HepG2 (cell line): ENCODE measurements around the gene CAPZB. TPM values are rescaled to one million over a fixed set of nuclear protein-coding genes. Genes with fewer than 3 reads are reported as not detected.

Source experiments
- HDAC2 ChIP-seq: sonication (generic); formaldehyde crosslinking; IDR thresholded peaks from 2 replicates; pipeline ENCODE4 v1.4.0; 2020; ENCODE audit warnings: missing genetic modification reagents
- KAT7 ChIP-seq: IDR thresholded peaks from 2 replicates; pipeline ENCODE4 v1.6.1; 2018; ENCODE audit warnings: borderline replicate concordance, missing compliant biosample characterization
- MATR3 ChIP-seq: sonication (generic); formaldehyde crosslinking; IDR thresholded peaks from 2 replicates; pipeline ENCODE4 v1.4.0; 2020; ENCODE audit warnings: missing genetic modification reagents
- MEF2D ChIP-seq: sonication (generic); formaldehyde crosslinking; IDR thresholded peaks from 2 replicates; pipeline ENCODE4 v1.5.1; 2020; ENCODE audit warnings: mild to moderate bottlenecking, missing genetic modification reagents
- RORA ChIP-seq: sonication (generic); formaldehyde crosslinking; IDR thresholded peaks from 2 replicates; pipeline ENCODE4 v1.5.0; 2020; ENCODE audit warnings: mild to moderate bottlenecking, missing genetic modification reagents, moderate library complexity
- SOX6 ChIP-seq, 2 experiments: fragments of 450-650 bp in 1 of 2; sonication (generic) in 1 of 2; formaldehyde crosslinking in 1 of 2; IDR thresholded peaks; 2 replicates each; pipeline versions ENCODE4 v1.4.0 to v1.6.1; 2017 to 2020; ENCODE audit warnings: antibody characterized with exemption in 1 of 2, mild to moderate bottlenecking in 1 of 2, missing genetic modification reagents in 1 of 2
- TSC22D2 ChIP-seq: sonication (generic); formaldehyde crosslinking; IDR thresholded peaks from 2 replicates; pipeline ENCODE4 v1.5.1; 2020; ENCODE audit warnings: missing genetic modification reagents, mild to moderate bottlenecking, borderline replicate concordance
- ZMAT3 ChIP-seq: sonication (generic); formaldehyde crosslinking; conservative IDR thresholded peaks from 2 replicates; pipeline ENCODE4 v1.7.0; 2021; ENCODE audit warnings: missing genetic modification reagents
- ZMYM3 ChIP-seq: sonication (generic); formaldehyde crosslinking; IDR thresholded peaks from 2 replicates; pipeline ENCODE4 v1.5.1; 2020; ENCODE audit warnings: mild to moderate bottlenecking, missing genetic modification reagents
- ZNF24 ChIP-seq: fragments of 450-650 bp; IDR thresholded peaks from 2 replicates; pipeline ENCODE4 v1.6.1; 2017; ENCODE audit warnings: antibody characterized with exemption, mild to moderate bottlenecking
- ZNF44 ChIP-seq: sonication (generic); formaldehyde crosslinking; IDR thresholded peaks from 2 replicates; pipeline ENCODE4 v1.5.1; 2020; ENCODE audit warnings: mild to moderate bottlenecking, missing genetic modification reagents
- ZNF552 ChIP-seq: sonication (generic); formaldehyde crosslinking; IDR thresholded peaks from 2 replicates; pipeline ENCODE4 v1.9.0; 2022; ENCODE audit warnings: missing genetic modification reagents, mild to moderate bottlenecking, borderline replicate concordance
- ZSCAN31 ChIP-seq: sonication (generic); formaldehyde crosslinking; IDR thresholded peaks from 2 replicates; pipeline ENCODE4 v1.5.0; 2020; ENCODE audit warnings: low read depth, mild to moderate bottlenecking, missing genetic modification reagents
- polyA plus RNA-seq, 8 experiments: library from polyadenylated mRNA; depleted of rRNA in 3 of 8; stranded (reverse) in 7 of 8; unstranded in 1 of 8; fragments of >200 nt; fragmentation: Illumina TruSeq in 4 of 8; extraction: Trizol in 4 of 8; gene quantifications; 2 replicates each; pipeline versions ENCODE4 v1.2.1 to v1.2.3, GENCODE V29; 2011 to 2016; ENCODE audit warnings: low read depth in 4 of 8, missing spikeins in 1 of 8, mixed read lengths in 1 of 8; ENCODE audit not compliant: insufficient read depth in 1 of 8
- total RNA-seq, 5 experiments: library from RNA; depleted of rRNA; stranded (reverse); fragments of >200 nt; fragmentation: Illumina TruSeq; extraction: Trizol; gene quantifications; 2 replicates each; pipeline ENCODE4 v1.2.3, GENCODE V29; 2016; ENCODE audit warnings: low read depth in 1 of 5
- TF ChIP-seq, protein P1 (sequence below): sonication (generic); formaldehyde crosslinking; IDR thresholded peaks from 2 replicates; pipeline ENCODE4 v1.5.0; 2020; ENCODE audit warnings: mild to moderate bottlenecking, missing genetic modification reagents, borderline replicate concordance
- TF ChIP-seq, protein P2 (sequence below): sonication (generic); formaldehyde crosslinking; IDR thresholded peaks from 2 replicates; pipeline ENCODE4 v1.4.0; 2020; ENCODE audit warnings: mild to moderate bottlenecking, missing genetic modification reagents
- TF ChIP-seq, protein P3 (sequence below), 2 experiments: IDR thresholded peaks; 2 replicates each; pipeline ENCODE4 v1.6.1; 2011 to 2012; ENCODE audit warnings: low read length in 2 of 2, borderline replicate concordance in 1 of 2, low read depth in 1 of 2, mild to moderate bottlenecking in 1 of 2, moderate library complexity in 1 of 2
- TF ChIP-seq, protein P4 (sequence below): sonication (generic); formaldehyde crosslinking; IDR thresholded peaks from 2 replicates; pipeline ENCODE4 v1.5.0; 2020; ENCODE audit warnings: mild to moderate bottlenecking, low read depth, missing genetic modification reagents, borderline replicate concordance
- TF ChIP-seq, protein P5 (sequence below): sonication (generic); formaldehyde crosslinking; IDR thresholded peaks from 2 replicates; pipeline ENCODE4 v1.4.0; 2020; ENCODE audit warnings: missing genetic modification reagents, borderline replicate concordance

The CAPZB gene
- total and polyA plus RNA-seq, 2 of the 13 experiments (the other 11 are each of a cell fraction or from before 2014, with no cell fraction given) = 58.9 to 76.9 TPM

DNA sequence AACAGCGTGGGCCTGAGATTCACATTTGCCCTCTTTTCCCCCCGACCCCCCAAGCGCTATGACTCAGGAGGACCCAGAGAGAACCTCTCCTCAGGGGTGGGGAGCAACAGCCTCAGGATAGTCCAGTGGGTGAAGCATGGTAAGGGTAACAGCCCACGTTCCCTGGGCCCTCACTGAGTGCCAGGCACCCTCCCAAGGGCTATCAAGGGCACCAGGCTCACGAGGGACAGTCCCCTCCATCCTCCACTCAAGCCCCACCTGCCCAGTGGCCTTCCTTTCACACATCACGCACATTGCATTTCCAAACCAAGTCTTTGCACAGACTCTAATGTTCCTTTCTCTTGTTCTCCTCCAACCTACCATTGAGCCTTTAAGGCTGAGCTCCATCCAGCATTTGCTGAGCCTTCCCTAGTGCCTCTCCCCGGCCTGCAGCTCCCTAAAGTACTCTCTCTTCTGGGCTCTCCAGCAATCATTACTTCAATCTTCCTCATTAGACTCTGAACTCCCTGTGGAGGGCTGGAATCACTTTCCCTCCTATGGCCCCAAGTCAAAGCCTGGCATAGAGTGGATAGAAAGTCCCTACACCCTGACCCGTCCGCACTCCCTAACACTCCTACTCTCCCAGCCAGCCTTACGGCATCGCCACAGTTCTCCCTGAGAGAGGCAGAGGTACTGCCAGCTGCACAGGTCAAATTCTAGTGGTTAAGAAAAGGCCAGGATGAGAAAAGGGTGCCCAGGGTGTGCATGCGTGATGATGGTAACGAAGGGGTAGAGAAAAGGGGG lies 174.4 kb downstream of the CAPZB start (continued):
- TF ChIP-seq, protein P1, sequence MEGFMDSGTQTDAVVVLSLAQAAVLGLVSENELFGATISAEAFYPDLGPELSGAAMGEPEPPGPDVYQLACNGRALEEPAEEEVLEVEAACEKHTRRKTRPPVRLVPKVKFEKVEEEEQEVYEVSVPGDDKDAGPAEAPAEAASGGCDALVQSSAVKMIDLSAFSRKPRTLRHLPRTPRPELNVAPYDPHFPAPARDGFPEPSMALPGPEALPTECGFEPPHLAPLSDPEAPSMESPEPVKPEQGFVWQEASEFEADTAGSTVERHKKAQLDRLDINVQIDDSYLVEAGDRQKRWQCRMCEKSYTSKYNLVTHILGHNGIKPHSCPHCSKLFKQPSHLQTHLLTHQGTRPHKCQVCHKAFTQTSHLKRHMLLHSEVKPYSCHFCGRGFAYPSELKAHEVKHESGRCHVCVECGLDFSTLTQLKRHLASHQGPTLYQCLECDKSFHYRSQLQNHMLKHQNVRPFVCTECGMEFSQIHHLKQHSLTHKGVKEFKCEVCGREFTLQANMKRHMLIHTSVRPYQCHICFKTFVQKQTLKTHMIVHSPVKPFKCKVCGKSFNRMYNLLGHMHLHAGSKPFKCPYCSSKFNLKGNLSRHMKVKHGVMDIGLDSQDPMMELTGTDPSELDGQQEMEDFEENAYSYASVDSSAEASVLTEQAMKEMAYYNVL = no peak
- TF ChIP-seq HDAC2 (CRISPR knock-in tag) (no peak), TSC22D2 (CRISPR knock-in tag) (no peak), ZMAT3 (no peak), ZNF552 (CRISPR knock-in tag) (no peak), ZNF24 (peak; percentile 65), ZNF44 (no peak; the same call in 1 of the 2 replicates), KAT7 (CRISPR knock-in tag) (no peak), ZMYM3 (CRISPR knock-in tag) (no peak), SOX6 (IDR thresholded peaks at IDR 0.05) (no peak), SOX6 (CRISPR knock-in tag; IDR thresholded peaks at IDR 0.05) (peak; percentile 40; the same call in 1 of the 2 replicates), ZSCAN31 (CRISPR knock-in tag) (no peak), MEF2D (peak; percentile 27; the same call in 1 of the 2 replicates), MATR3 (CRISPR knock-in tag) (no peak), RORA (no peak)
- TF ChIP-seq, protein P2, sequence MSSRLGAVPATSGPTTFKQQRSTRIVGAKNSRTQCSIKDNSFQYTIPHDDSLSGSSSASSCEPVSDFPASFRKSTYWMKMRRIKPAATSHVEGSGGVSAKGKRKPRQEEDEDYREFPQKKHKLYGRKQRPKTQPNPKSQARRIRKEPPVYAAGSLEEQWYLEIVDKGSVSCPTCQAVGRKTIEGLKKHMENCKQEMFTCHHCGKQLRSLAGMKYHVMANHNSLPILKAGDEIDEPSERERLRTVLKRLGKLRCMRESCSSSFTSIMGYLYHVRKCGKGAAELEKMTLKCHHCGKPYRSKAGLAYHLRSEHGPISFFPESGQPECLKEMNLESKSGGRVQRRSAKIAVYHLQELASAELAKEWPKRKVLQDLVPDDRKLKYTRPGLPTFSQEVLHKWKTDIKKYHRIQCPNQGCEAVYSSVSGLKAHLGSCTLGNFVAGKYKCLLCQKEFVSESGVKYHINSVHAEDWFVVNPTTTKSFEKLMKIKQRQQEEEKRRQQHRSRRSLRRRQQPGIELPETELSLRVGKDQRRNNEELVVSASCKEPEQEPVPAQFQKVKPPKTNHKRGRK = no peak
- TF ChIP-seq, protein P3, sequence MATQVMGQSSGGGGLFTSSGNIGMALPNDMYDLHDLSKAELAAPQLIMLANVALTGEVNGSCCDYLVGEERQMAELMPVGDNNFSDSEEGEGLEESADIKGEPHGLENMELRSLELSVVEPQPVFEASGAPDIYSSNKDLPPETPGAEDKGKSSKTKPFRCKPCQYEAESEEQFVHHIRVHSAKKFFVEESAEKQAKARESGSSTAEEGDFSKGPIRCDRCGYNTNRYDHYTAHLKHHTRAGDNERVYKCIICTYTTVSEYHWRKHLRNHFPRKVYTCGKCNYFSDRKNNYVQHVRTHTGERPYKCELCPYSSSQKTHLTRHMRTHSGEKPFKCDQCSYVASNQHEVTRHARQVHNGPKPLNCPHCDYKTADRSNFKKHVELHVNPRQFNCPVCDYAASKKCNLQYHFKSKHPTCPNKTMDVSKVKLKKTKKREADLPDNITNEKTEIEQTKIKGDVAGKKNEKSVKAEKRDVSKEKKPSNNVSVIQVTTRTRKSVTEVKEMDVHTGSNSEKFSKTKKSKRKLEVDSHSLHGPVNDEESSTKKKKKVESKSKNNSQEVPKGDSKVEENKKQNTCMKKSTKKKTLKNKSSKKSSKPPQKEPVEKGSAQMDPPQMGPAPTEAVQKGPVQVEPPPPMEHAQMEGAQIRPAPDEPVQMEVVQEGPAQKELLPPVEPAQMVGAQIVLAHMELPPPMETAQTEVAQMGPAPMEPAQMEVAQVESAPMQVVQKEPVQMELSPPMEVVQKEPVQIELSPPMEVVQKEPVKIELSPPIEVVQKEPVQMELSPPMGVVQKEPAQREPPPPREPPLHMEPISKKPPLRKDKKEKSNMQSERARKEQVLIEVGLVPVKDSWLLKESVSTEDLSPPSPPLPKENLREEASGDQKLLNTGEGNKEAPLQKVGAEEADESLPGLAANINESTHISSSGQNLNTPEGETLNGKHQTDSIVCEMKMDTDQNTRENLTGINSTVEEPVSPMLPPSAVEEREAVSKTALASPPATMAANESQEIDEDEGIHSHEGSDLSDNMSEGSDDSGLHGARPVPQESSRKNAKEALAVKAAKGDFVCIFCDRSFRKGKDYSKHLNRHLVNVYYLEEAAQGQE (IDR thresholded peaks at IDR 0.05; ENCODE audit: borderline replicate concordance in 1 of 2, low read depth in 1 of 2, low read length in 2 of 2) = no peak
- TF ChIP-seq, protein P4, sequence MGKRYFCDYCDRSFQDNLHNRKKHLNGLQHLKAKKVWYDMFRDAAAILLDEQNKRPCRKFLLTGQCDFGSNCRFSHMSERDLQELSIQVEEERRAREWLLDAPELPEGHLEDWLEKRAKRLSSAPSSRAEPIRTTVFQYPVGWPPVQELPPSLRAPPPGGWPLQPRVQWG (CRISPR knock-in tag) = no peak
- TF ChIP-seq, protein P5, sequence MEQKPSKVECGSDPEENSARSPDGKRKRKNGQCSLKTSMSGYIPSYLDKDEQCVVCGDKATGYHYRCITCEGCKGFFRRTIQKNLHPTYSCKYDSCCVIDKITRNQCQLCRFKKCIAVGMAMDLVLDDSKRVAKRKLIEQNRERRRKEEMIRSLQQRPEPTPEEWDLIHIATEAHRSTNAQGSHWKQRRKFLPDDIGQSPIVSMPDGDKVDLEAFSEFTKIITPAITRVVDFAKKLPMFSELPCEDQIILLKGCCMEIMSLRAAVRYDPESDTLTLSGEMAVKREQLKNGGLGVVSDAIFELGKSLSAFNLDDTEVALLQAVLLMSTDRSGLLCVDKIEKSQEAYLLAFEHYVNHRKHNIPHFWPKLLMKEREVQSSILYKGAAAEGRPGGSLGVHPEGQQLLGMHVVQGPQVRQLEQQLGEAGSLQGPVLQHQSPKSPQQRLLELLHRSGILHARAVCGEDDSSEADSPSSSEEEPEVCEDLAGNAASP (CRISPR knock-in tag) = no peak
